ENCODE measurements around the gene LRSAM1. TPM values are rescaled to one million over a fixed set of nuclear protein-coding genes. Genes with fewer than 3 reads are reported as not detected.
A peak's percentile ranks its signal among the peaks of the same experiment; 100 is the strongest.

LRSAM1 gene
- total RNA-seq, 4 donors from 2014 or later, result 8.0 to 16.2 (median 12.9) TPM

DNA sequence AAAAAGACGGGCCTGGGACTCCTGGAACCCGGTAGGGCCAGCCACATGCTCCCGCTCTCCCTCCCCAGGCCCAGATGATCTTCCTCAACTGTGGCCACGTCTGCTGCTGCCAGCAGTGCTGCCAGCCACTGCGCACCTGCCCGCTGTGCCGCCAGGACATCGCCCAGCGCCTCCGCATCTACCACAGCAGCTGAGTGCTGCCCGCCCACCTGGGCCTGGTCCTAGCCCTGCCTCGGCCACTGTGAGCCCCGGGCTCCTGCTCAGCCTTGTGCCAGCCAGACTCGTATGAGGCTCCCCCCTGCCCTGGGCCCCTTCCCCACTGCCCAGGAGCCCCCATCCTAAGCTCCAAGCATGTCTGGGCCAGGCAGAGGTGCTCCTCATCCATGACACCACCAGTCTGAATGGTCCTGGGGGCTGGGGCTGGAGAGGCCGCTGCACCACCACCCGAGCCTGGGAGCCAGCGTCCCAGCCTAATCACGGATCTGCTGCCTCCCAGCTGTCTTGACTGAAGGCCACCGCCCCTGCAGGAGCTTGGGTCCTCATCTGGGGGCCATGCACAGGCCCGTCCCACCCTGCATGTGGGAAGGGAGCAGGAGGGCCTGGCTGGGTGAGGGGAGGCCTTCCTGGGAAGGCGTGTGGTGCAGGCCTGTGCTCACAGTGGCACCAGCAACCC lies 51.5 kb downstream of the LRSAM1 start:
- Histone ChIP-seq H3K27me3 (no peaks in the 10 kb centered on the region), H3K36me3 (peaks cover 36 to 100% (median 51%) of the 10 kb centered on the region in 3 donors), H3K4me3 (no peak overlapping the region), H3K27ac (no peak overlapping the region), H3K9me3 (no peaks in the 10 kb centered on the region), H3K4me1 (peaks cover 17 to 63% (median 18%) of the 10 kb centered on the region in 3 donors)
- intact Hi-C loops (cut with DNase I), result loop anchor here (10.0 kb wide), 1 partner anchor 222 kb away; no protein-coding TSS in a partner anchor
- WGBS, 2 donors, result 77 to 95% methylated on average over 7 to 13 of the region's 21 CpGs
- TF ChIP-seq, protein P1, sequence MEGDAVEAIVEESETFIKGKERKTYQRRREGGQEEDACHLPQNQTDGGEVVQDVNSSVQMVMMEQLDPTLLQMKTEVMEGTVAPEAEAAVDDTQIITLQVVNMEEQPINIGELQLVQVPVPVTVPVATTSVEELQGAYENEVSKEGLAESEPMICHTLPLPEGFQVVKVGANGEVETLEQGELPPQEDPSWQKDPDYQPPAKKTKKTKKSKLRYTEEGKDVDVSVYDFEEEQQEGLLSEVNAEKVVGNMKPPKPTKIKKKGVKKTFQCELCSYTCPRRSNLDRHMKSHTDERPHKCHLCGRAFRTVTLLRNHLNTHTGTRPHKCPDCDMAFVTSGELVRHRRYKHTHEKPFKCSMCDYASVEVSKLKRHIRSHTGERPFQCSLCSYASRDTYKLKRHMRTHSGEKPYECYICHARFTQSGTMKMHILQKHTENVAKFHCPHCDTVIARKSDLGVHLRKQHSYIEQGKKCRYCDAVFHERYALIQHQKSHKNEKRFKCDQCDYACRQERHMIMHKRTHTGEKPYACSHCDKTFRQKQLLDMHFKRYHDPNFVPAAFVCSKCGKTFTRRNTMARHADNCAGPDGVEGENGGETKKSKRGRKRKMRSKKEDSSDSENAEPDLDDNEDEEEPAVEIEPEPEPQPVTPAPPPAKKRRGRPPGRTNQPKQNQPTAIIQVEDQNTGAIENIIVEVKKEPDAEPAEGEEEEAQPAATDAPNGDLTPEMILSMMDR (IDR thresholded peaks at IDR 0.05), result no peak
- no peak for TF ChIP-seq POLR2A (IDR thresholded peaks at IDR 0.05)
- DNase-seq, result no peak

DNA sequence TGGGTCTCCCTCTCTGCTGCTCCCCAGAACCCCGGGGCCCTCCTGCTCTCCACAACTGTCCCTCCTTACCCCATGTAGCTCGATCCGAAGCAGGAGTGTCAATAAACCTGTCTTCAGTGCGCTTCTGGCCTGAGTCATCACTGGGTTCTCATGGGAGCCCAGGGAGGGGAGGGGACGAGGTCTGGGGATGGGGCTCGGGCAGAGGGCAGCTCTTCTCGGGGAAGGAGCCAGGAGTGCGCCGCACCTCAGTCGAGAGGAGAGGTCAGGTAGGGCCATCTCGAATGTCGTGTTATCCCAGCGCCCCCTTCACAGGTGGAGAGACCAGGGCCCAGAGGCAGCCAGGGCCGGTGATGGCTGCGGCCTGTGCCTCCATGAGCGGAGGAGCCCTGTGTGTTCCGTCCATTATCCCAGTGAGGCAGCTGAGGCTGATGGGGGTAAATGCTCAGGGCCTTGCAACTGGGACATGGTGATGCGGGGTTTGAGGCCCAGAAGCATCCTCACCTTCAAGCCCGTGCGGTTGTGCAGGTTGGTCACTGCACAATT lies 52.1 kb downstream of the LRSAM1 start:
- intact Hi-C loops (cut with DNase I), result loop anchor here (10.0 kb wide), 1 partner anchor 221 kb away; no protein-coding TSS in a partner anchor
- Histone ChIP-seq H3K27ac (no peak overlapping the region), H3K4me1 (peaks cover 12 to 57% (median 17%) of the 10 kb centered on the region in 3 donors), H3K9me3 (no peaks in the 10 kb centered on the region), H3K36me3 (peaks cover 40 to 100% (median 57%) of the 10 kb centered on the region in 3 donors), H3K4me3 (no peak overlapping the region), H3K27me3 (no peaks in the 10 kb centered on the region)
- TF ChIP-seq, protein P1 (IDR thresholded peaks at IDR 0.05), result no peak
- no peak for TF ChIP-seq POLR2A (IDR thresholded peaks at IDR 0.05)
- no peak for DNase-seq
- 86 to 87% methylated on average over 7 to 14 of the region's 20 CpGs for WGBS, 2 donors

DNA sequence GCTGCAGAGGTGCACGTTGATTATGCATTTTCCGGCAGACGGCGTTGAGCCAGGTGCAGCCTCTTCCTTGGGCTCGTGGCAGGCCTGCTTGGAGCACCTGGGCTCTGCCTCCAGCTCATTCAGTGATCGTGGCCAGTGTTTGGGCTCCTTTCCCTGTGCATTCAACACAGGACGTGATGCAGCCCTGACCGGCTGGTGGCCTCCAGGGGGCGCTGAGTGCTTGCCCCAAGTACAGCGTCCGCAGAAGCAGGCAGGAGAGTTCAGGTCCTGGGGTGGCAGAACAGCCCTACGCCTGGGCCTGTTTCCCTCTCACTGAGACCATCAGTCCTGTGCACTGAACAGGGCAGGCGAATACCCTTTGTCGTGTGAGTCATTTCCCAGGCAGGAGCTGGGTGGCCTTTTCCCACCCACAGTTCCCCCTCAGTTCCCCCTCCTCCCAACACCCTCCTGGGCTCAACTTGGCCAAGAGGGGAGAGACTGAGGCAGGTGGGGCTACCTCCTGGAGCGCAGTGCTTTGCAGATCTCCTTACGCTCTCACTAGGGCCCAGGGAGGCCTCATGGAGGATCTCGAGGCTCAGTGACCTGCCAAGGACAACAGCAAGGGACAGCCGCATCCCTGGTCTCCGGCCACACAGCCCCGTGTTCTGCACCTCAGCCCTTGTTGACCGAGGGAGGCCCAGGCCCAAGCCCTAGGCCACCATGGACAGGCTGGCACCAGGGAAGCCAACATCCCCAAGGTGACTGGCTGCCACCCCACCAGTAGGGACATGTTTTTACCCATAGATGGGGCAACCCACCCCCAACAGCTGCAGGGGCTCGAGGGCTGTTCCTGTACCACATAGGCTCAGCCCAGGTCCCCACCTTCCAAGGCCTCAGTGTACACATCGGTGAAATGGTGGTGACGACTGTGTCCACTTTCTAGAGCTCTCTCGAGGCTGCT lies 52.9 kb downstream of the LRSAM1 start:
- Histone ChIP-seq H3K4me1 (peaks cover 12 to 49% (median 17%) of the 10 kb centered on the region in 3 donors), H3K9me3 (no peaks in the 10 kb centered on the region), H3K27ac (peak overlapping the region; percentile 20 to 64 (median 57)), H3K36me3 (peaks cover 47 to 100% (median 65%) of the 10 kb centered on the region in 3 donors), H3K4me3 (no peak overlapping the region), H3K27me3 (no peaks in the 10 kb centered on the region)
- TF ChIP-seq, protein P1 (IDR thresholded peaks at IDR 0.05), result peak; percentile 57 to 89 (median 87)
- TF ChIP-seq POLR2A (IDR thresholded peaks at IDR 0.05), result no peak
- peak; percentile 32 for DNase-seq
- intact Hi-C loops (cut with DNase I), result loop anchor here (10.0 kb wide), 1 partner anchor 221 kb away; no protein-coding TSS in a partner anchor
- WGBS, 2 donors, result 33 to 92% methylated on average over 2 to 3 of the region's 25 CpGs

DNA sequence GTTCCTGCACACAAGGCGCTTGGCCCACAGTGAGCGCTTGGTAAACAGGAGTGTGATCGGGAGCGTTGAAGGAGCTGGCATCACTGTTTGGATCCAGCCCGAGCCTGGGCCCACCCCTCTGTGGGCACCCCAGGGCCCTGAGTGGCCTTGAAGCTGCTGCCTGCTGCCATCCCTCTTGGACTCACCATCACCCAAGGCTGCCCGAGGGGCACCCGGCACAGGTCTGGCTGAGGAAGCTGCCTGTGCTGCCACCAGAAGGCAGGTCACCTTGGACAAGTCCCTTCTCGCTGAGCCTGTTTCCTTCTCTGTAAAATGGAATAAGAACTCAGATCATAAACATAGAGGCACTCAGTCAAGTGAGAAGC lies 53.6 kb downstream of the LRSAM1 start:
- Histone ChIP-seq H3K36me3 (peaks cover 49 to 100% (median 65%) of the 10 kb centered on the region in 3 donors), H3K9me3 (no peaks in the 10 kb centered on the region), H3K27ac (peak overlapping the region; percentile 50 to 64 (median 57)), H3K4me3 (no peak overlapping the region), H3K27me3 (no peaks in the 10 kb centered on the region), H3K4me1 (peaks cover 12 to 47% (median 17%) of the 10 kb centered on the region in 3 donors)
- TF ChIP-seq, protein P1 (IDR thresholded peaks at IDR 0.05), result no peak
- no peak for TF ChIP-seq POLR2A (IDR thresholded peaks at IDR 0.05)
- DNase-seq, result no peak
- intact Hi-C loops (cut with DNase I), result loop anchor here (5.0 to 10.0 kb wide), 2 partner anchors 82 to 220 kb away; no protein-coding TSS in a partner anchor
- 50% methylated on average over 4 of the region's 8 CpGs; no CpG with 5 or more reads in 1 of the 2 donors for WGBS, 2 donors

All from esophagus squamous epithelium (tissue), 5 donors.